ENCODE results near the gene DVL2.

- TF ChIP-seq CTCF (IDR thresholded peaks at IDR 0.05) (no peak), POLR2A (IDR thresholded peaks at IDR 0.05) (no peak)
Measured at GRCh38 chr17:7216242-7217112, 17.8 kb downstream of the DVL2 start.
